Frontal cortex (tissue), 4 donors: Measurements from ENCODE around the gene ZKSCAN1. TPM values are rescaled to one million over a fixed set of nuclear protein-coding genes. Genes with fewer than 3 reads are reported as not detected.

Experiments used
- DNase-seq, 2 donors: peaks; one replicate each; pipeline ENCODE4 v3.0.0; 2012; ENCODE audit warnings: low spot score in 2 of 2
- FAIRE-seq: peaks from 2 replicates; lab custom pipeline; 2012; peaks lifted over from hg19 to GRCh38; lab: Jason Lieb, UNC
- total RNA-seq: library from RNA; depleted of rRNA; stranded (reverse); fragments of >200 nt; gene quantifications from one replicate; pipeline ENCODE4 v1.2.3, GENCODE V29; 2014
- donor health status: control.
- donor health status: control.
- donor health status: control.

Gene ZKSCAN1
- total RNA-seq, 1 donor from 2014 or later: 85.2 TPM

DNA sequence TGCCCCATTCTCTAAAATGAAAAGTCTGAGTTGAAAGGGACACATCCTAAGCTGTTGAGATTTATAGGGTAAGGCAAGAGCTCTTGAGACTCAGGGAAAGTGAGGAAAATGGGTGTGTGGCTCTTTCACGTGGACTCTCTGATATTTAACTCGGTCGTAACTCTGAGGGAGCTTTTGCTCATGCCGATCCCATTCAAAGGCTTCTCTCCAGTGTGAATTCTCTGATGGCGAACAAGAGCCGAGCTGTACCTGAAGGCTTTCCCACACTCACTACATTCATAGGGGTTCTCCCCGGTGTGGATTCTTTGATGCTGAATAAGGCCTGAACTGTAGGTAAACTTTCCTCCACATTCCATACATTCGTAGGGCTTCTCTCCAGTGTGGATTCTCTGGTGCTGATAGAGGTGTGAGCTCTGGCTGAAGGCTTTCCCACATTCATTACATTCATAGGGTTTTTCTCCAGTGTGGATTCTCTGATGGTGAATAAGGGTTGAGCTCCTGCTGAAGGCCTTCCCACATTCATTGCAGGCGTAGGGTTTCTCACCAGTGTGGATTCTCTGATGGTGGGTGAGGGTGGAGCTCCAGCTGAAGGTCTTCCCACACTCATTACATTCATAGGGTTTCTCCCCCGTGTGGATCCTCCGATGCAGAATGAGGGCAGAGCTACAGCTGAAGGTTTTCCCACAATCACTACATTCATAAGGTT, 55.8 kb downstream of the ZKSCAN1 start:
- no peak for FAIRE-seq
- DNase-seq: no peak

DNA sequence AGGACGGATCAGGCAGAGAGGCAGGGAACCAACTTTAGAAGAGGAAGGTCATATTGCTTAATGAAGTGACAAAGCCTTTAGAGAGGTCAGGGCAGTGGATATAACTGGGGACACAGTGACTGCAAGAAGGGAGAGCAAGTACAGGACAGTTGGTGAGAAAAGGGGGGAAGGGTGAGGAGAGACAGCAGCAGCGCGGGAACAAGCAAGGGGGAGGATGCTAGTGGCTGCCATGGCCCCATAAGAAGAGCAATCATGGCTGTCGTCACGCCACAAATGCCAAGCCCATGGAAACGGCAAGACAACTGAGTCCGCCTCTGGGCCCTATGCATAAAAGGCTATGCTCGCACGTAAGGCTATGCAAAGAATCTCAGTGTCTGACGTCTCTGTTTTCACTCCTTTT, 57.1 kb downstream of the ZKSCAN1 start:
- DNase-seq (no peak), FAIRE-seq (no peak)

DNA sequence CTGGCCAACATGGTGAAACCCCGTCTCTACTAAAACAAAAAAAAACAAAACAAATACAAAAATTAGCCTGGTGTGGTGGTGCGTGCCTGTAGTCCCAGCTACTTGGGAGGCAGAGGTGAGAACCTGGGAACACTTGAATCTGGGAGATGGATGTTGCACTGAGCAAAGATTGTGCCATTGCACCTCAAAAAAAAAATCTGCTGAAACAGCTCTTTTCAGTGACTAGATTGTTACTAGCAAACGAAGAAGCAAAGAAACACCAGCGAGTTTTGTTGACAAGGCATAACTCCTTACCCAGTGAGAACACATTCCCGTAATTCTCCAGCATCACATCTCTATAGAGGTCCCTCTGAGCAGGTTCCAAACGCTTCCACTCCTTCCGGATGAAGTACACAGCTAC, 59.4 kb downstream of the ZKSCAN1 start:
- DNase-seq: no peak
- FAIRE-seq: no peak

DNA sequence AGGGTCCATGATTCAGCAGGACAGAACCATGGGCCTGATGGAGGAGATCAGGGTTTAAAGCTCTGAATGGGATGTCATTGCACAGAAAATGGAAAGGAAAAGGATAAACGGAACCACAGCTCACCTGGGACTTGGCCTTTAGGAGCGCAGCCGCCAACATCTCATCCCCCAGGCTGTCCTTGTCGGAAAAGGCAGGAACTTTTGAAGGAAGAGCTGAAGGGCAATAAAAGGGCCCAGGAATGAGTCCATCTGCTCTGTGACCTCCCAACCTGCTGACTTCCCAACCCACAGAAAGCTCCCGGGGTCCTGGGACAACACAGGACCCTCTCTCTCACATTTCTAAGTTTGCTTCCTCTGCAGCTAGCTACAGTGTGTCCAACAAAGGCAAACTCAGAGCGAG, 60.0 kb downstream of the ZKSCAN1 start:
- no peak for DNase-seq
- FAIRE-seq: no peak

DNA sequence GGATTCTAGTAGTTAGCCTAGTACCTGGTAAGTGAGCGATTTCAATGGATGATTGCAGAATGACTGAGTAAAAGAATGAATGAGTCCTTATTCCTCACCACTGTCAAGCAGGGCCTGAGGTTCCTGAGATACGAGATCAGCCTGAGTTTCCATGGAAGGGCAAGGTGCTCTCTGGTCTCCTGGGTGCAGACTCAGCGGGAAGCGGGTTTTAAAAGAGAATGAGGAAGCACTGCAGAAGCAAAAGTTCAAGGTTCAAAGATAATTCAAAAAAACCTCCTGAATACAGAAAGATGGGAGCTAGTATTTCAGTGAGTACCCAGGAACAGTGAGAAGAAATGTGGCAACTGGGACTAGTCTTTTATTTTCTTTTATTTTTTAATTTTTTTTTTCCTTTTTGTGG, 61.8 kb downstream of the ZKSCAN1 start:
- FAIRE-seq (no peak), DNase-seq (no peak)

DNA sequence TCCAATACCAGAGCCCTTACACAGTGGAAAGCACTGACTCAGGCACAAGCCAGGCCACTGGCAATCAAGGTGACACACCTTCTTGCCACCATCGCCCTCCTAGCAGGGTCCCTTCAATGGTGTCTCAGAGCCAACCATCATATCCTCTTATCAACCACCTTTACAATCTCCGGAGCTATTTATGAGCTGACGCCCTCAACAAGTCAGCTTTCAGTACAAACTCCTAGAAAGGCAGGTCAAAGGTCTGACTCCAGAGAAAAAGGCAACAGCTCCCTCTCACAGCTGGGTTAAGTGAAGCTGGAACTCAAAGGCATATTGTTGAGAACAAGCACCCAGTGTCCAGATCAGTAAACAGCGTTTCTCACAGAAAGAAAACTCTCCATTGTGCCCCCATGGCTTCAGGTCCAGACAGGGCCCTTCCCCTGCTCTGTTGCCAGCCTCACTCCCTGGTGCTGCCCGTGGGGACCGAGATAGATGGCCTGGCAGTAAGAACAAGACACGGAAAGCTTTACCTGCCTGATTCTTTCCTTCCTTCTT, 63.7 kb downstream of the ZKSCAN1 start:
- FAIRE-seq: no peak
- no peak for DNase-seq

DNA sequence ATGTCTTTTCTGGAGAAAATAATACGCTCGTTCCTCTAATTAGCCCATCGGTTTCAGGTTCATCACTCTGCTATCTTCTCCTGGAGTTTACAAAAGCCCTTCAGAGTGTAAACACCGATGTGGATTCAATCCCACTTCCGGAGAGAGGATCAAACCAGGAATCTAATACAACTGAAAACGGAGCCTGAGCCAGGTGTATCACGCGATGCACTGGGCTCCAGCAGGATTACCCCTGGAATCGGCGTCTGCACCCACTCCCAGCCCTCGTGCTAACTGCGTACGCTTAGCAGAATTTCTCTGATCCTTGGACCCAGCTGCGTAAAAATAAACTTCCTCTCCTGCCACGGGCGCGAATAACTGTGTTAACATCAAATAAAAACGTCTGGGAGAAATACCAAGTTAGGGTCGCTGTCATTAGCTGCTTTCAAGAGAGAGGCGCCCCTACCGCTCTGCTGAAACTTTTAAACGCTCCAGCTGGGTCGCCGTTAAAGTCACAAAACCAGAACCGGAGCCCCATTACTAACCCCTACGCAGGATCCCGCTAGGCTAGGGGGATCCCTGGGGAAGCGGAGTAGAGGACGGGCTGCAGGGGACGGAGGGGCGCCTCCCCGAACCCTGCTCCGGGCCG, 65.6 kb downstream of the ZKSCAN1 start:
- DNase-seq (no peak), FAIRE-seq (no peak)

DNA sequence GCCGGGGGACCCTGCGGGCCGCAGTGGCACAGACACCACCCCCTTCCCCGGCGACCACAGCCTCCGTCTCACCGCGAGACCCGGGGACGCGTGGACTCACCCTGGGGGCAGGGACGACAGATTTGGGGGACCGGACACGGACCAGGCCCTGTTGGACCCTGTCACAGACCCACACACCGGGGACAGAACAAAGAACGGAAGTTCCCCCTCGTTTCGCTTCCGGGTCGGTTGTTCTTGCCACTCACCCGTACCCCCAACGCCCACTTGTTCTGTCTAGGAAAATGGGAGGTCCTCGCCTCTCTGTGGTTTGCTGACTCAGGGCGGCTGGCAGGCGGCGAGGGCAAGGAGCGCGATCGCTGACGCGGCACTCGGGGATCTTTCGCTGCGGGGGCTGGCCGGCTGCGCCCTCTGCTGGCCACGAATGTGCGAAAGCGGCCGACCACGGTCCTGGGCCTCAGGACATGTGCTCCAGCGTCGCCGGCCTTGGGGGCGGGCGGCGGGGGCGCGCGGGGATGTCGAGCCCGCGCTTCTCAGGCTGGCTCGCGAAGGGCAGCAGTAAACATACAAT, 66.2 kb downstream of the ZKSCAN1 start, which contains the start of gene ZNF3:
ZNF3 (minus strand) TSS at position 189 of the 568 bp plus-strand sequence. CDS start 4,366 bp downstream, outside the sequence.
- DNase-seq (peak; percentile 96 to 97), FAIRE-seq (peak; percentile 17)

DNA sequence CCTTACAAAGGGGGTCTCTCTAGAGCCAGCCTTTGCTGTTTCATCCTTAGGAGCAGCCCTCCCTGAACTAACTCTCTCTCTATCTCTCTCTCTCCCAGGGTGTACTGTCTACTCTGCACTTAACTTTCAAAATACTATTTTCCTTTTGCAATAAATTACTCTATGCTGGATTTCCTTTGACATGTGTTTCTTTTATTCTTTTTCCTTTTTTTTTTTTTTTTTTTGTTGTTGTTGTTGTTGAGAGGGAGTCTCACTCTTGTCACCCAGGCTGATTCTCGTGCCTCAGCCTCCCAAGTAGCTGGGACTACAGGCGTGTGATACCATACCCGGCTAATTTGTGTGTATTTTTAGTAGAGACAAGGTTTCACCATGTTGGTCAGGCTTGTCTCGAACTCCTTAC, 67.6 kb downstream of the ZKSCAN1 start:
- FAIRE-seq (no peak), DNase-seq (no peak)

DNA sequence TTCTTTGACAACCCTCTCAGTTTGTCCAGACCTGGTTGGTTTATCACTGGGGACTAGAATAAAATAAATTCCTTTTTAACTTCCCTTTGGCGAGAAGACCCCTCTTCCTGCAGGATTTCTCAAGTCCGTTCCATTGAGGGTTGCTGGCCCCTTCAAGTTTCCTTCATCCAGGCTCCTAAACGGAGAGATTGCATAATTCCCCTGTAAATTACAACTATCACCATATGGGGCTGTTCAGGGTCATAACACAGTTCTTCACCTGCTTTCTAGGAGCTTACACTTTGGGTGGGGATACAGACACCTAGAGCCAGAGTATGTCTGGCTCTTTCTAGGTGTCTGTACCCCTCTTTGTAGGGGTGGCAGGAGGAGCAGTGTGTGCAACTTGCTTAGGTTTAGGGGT, 70.1 kb downstream of the ZKSCAN1 start:
- FAIRE-seq: no peak
- no peak for DNase-seq

DNA sequence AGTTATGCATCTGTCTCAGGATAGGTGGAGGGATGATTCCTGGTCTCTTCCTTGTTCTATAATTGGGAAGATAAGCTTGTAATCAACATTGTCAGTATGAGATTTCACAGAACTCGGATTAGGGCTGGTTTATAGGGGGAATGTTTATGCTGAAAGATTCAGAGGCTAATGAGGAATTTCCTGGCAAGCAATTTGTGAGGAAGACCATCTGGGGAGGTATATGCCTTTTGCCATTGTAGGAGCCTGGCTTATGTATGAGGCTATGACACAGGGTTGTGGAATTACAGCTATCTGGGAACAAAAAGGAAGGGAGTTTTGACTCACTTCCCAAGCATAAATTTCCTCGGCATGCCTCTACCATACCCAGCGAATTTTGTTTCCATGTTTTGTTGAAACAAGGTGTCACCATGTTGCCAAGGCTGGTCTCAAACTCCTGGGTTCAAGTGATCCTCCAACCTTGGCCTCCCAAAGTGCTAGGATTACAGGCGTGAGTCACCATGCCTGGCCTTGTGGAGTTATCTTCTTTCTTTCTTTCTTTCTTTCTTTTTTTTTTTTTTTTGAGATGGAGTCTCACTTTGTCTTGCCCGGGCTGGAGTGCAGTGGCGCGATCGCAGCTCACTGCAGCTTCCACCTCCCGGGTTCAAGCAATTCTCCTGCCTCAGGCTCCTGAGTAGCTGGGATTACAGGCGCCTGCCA, 71.8 kb downstream of the ZKSCAN1 start:
- FAIRE-seq (no peak), DNase-seq (no peak)

DNA sequence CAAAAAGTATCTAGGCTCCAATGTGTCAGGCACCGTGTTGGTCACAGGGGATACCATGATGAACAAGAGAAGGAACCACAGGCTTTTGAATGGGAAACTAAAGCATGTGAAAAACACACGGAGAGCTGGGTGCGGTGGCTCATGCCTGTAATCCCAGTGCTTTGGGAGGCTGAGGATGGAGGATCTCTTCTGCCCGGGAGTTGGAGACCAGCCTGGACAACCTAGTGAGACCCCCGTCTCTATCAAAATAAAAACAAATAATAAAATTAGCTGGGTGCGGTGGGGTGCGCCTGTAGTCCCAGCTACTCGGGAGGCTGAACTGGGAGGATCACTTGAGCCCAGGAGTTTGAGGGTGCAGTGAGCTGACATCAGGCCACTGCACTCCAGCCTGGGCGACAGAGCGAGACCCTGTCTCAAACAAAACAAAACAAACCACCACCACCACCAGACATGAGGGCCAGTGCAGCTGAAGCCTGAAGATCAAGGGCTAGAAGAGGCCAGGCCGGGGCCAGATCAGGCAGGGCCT, 72.8 kb downstream of the ZKSCAN1 start:
- FAIRE-seq (no peak), DNase-seq (no peak)

DNA sequence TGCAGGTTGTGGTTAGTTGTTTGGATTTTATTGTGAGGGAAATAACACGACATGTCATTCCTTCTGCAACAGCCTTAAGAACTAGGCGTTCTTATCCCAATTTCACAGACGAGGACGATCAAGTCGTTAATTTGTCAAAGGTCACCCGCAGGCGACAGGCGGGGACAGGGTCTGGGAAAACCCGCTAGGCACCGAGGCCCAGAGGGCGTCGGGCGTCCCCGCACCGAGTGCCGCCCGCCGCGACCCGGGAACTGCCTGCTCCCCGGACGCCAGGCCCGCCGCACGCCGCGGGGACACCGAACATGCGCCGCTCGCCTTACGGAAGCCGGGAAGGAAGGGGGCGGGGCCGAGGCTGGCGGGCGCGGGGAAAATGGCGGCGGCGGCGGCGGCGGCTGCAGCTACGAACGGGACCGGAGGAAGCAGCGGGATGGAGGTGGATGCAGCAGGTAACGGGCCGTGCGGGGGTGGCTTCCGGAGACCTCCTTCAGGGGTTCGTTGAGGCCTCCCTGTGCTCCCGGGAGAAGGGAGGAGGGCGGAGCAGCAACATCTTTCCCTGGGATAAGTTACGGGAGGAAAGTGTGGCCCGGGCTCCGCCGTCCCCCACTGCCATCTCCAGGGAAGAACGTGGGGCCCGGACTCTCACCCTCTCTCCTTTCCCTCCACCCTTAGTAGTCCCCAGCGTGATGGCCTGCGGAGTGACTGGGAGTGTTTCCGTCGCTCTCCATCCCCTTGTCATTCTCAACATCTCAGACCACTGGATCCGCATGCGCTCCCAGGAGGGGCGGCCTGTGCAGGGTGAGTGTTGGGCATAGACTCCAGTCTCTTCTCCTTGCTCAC, 73.4 kb downstream of the ZKSCAN1 start, which contains the start of gene COPS6:
COPS6 (plus strand) TSS at position 349 of the 837 bp plus-strand sequence; CDS start at position 371, 22 bp downstream.
- no peak for FAIRE-seq
- DNase-seq: peak; percentile 90 to 92

DNA sequence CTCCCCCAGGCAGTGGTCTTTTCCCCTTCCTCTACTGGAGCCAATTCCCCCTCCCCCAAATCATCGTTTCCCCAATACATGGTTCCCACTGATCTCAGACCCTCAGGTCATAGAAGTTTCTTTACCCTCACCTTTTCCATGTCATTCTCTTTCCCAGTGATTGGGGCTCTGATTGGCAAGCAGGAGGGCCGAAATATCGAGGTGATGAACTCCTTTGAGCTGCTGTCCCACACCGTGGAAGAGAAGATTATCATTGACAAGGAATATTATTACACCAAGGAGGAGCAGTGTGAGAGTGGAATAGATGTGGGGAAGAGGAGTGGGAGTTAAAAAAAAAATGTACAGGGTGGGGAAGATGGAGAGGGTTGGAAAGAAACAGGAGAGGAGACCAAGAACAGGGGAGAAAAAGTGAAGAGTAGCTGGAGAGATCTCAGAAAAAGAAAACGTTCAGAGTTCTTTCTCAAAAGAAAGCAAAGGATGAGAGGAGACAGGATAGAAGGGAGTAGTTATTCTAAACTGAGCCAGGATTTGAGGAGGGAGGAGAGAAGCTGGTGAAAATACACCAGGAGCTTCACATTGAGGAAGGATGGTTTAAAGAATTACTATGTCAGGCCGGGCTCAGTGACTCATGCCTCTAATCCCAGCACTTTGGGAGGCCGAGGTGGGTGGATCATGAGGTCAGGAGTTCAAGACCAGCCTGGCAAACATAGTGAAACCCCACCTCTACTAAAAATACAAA, 74.2 kb downstream of the ZKSCAN1 start:
- DNase-seq (no peak), FAIRE-seq (no peak)

DNA sequence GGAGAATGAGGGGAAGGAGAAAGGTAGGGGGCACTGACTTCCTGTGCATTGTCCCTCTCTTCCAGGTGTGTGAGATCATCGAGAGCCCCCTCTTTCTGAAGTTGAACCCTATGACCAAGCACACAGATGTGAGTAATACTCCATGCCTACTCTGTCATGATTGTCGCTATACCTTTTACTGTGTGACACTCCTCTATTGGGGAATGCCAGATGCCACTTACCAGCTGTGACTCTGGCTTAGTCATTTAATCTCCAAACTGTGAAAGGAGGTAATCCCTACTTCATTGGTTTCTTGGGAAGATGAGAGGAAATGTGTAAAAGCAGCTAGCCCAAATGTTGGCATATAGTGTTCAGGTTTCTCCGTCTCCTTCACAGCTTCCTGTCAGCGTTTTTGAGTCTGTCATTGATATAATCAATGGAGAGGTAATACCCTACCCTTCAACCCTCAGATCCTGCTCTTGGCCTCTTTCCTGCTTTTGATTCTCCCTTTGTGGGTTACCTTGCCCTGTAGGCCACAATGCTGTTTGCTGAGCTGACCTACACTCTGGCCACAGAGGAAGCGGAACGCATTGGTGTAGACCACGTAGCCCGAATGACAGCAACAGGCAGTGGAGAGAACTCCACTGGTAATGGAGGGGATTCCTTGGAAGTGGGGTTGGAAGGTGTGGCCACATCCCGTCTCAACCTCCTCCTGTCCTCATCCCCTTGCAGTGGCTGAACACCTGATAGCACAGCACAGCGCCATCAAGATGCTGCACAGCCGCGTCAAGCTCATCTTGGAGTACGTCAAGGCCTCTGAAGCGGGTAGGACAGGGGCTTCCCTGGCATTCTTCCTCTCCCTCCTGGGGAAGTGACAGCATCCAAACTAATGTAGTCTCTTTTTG, 75.4 kb downstream of the ZKSCAN1 start:
- DNase-seq: no peak
- no peak for FAIRE-seq
